ENCODE results near the gene PFDN2.

GRCh38 chr1:161054232-161054631 is 63.6 kb downstream of the PFDN2 start:
- TF ChIP-seq CTCF (IDR thresholded peaks at IDR 0.05) (no peak), POLR2A (IDR thresholded peaks at IDR 0.05) (no peak)
